Chondrocyte (in vitro differentiated cells): ENCODE results near the gene ITPRIPL2. TPM values are rescaled to one million over a fixed set of nuclear protein-coding genes. Genes with fewer than 3 reads are reported as not detected.
A peak's percentile ranks its signal among the peaks of the same experiment; 100 is the strongest.

Experiments
- DNase-seq: peaks from one replicate; pipeline ENCODE4 v3.0.0; 2021; ENCODE audit warnings: mixed read lengths, low spot score
- H3K27ac Mint-ChIP-seq: one replicate; pipeline ENCODE4 v1.8.0; 2021; ENCODE audit warnings: mild to moderate bottlenecking, moderate library complexity, mixed read lengths; ENCODE audit not compliant: unreplicated experiment
- H3K27me3 Mint-ChIP-seq: 2 replicates; pipeline ENCODE4 v1.8.0; 2021; ENCODE audit warnings: low read depth, mixed read lengths
- H3K36me3 Mint-ChIP-seq: 2 replicates; pipeline ENCODE4 v1.8.0; 2021; ENCODE audit warnings: low read depth, mixed read lengths
- H3K4me1 Mint-ChIP-seq: 2 replicates; pipeline ENCODE4 v1.8.0; 2021; ENCODE audit warnings: low read depth, mild to moderate bottlenecking, mixed read lengths
- H3K4me3 Mint-ChIP-seq: one replicate; pipeline ENCODE4 v1.8.0; 2021; ENCODE audit warnings: mild to moderate bottlenecking, moderate library complexity, mixed read lengths; ENCODE audit not compliant: unreplicated experiment
- H3K9me3 Mint-ChIP-seq: 2 replicates; pipeline ENCODE4 v1.8.0; 2021; ENCODE audit warnings: low read depth, mixed read lengths
- CTCF ChIP-seq: fragments of 200-600 bp; sonication (generic); IDR thresholded peaks from 2 replicates; pipeline ENCODE4 v1.5.0; 2021; ENCODE audit warnings: antibody characterized with exemption, mild to moderate bottlenecking, moderate library complexity
- total RNA-seq: library from RNA; stranded (reverse); gene quantifications from 3 replicates; pipeline ENCODE4 v1.2.1, GENCODE V29; 2021

ITPRIPL2 gene
- total RNA-seq, 1 donor from 2014 or later: 65.0 TPM

- peaks cover 2% of the 10 kb centered on the region for H3K9me3 Mint-ChIP-seq
- H3K4me3 Mint-ChIP-seq: no peak overlapping the region
- DNase-seq: no peak
- no peaks in the 10 kb centered on the region for H3K36me3 Mint-ChIP-seq
- H3K27me3 Mint-ChIP-seq: no peaks in the 10 kb centered on the region
- peak; percentile 36 for TF ChIP-seq CTCF
- H3K27ac Mint-ChIP-seq: no peak overlapping the region
- H3K4me1 Mint-ChIP-seq: peaks cover 5% of the 10 kb centered on the region
Measured at GRCh38 chr16:19094542-19095365, 19.0 kb upstream of the ITPRIPL2 start.

DNA sequence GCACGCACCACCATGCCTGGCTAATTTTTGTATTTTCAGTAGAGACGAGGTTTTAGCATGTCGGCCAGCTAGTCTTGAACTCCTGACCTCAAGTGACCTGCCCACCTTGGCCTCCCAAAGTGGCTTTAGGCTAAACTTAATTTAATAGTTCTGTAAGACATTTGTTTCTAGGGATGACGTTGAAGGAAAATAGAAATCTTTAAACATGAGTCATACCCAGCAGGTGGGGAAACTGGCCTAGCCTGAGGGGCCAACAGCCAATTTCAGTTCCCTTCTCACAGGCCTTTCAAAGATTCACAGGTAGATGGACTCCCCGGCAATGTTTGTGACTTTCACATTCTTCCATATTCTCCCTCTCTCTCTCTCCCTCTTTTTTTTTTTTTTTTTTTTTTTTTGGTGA, 18.1 kb upstream of the ITPRIPL2 start:
- H3K27me3 Mint-ChIP-seq: no peaks in the 10 kb centered on the region
- peaks cover 5% of the 10 kb centered on the region for H3K4me1 Mint-ChIP-seq
- TF ChIP-seq CTCF: no peak
- H3K27ac Mint-ChIP-seq: no peak overlapping the region
- DNase-seq: no peak
- H3K9me3 Mint-ChIP-seq: peaks cover 6% of the 10 kb centered on the region
- H3K4me3 Mint-ChIP-seq: no peak overlapping the region
- no peaks in the 10 kb centered on the region for H3K36me3 Mint-ChIP-seq

DNA sequence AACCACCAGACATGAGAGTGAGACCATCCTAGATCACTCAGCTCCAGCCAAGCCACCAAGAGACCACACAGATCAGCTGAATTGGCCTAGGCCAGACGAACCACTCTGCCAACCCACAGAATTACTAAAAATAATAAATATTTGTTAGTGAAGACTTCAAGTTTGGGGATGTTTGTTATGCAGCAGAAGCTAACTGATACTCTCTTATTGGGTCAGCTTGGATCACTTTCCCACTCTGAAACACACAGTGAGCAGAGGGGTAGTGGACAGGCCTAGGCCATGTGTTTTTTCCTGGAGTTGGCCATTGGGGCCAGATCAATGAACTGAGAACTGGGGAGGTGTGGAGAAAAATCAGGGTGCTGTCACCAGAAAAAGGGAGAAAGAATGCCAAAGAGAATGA, 15.6 kb upstream of the ITPRIPL2 start:
- H3K36me3 Mint-ChIP-seq: no peaks in the 10 kb centered on the region
- H3K9me3 Mint-ChIP-seq: peaks cover 6% of the 10 kb centered on the region
- TF ChIP-seq CTCF: no peak
- H3K27me3 Mint-ChIP-seq: no peaks in the 10 kb centered on the region
- no peak for DNase-seq
- H3K4me3 Mint-ChIP-seq: no peak overlapping the region
- H3K4me1 Mint-ChIP-seq: peaks cover 6% of the 10 kb centered on the region
- H3K27ac Mint-ChIP-seq: no peak overlapping the region

- H3K4me3 Mint-ChIP-seq: no peak overlapping the region
- no peaks in the 10 kb centered on the region for H3K36me3 Mint-ChIP-seq
- peaks cover 6% of the 10 kb centered on the region for H3K9me3 Mint-ChIP-seq
- H3K27ac Mint-ChIP-seq: no peak overlapping the region
- DNase-seq: no peak
- peaks cover 19% of the 10 kb centered on the region for H3K4me1 Mint-ChIP-seq
- no peaks in the 10 kb centered on the region for H3K27me3 Mint-ChIP-seq
- no peak for TF ChIP-seq CTCF
Measured at GRCh38 chr16:19102187-19102872, 11.4 kb upstream of the ITPRIPL2 start.

DNA sequence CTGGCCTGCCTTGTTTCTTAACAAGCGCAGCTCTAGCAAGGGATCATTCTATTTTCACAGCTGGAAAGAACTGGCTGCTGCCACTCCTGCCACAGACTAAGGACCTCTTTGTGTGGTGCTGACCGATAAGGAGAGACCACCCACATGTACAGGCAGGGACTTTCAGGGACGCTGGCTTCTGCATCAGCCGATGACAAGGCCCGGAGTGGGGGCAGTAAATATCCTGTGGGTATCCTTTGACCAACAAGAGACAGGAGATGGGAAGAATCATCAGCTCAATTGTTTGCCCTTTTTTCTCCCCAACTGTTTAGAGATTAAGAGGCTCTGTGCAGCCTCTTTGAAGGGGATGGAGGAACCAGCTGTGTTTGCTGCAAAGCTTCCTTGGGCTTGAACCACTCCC, 9.2 kb upstream of the ITPRIPL2 start:
- no peak for DNase-seq
- no peak for TF ChIP-seq CTCF
- Mint-ChIP-seq H3K9me3 (peaks cover 4% of the 10 kb centered on the region), H3K36me3 (no peaks in the 10 kb centered on the region), H3K27ac (no peak overlapping the region), H3K4me3 (no peak overlapping the region), H3K4me1 (peaks cover 29% of the 10 kb centered on the region), H3K27me3 (no peaks in the 10 kb centered on the region)
